IMR-90 (cell line): ENCODE results near the gene HSPG2.

ENCODE experiments used
- CTCF ChIP-seq: conservative IDR thresholded peaks from 2 replicates; pipeline ENCODE4 v1.5.1; 2012; ENCODE audit warnings: mild to moderate bottlenecking, low read depth, low read length, improper control_type of control experiment
- ELK1 ChIP-seq: fragments of 150-350 bp; IDR thresholded peaks from 2 replicates; pipeline ENCODE4 v1.6.1; 2016; ENCODE audit warnings: low read depth, mild to moderate bottlenecking, low read length, moderate library complexity, borderline replicate concordance
- SMC3 ChIP-seq: fragments of 150-350 bp; IDR thresholded peaks from 2 replicates; pipeline ENCODE4 v1.6.1; 2016; ENCODE audit warnings: low read depth, mild to moderate bottlenecking, antibody characterized with exemption, low read length, moderate library complexity

- TF ChIP-seq CTCF (no peak), ELK1 (no peak), SMC3 (no peak)
Measured at GRCh38 chr1:21926065-21926464, 11.0 kb downstream of the HSPG2 start.
